Mucosa of descending colon (tissue), 3 donors: Measurements from ENCODE around the gene PSMA1. TPM values are rescaled to one million over a fixed set of nuclear protein-coding genes. Genes with fewer than 3 reads are reported as not detected.

ENCODE experiments used
- ATAC-seq: fragments of 200-7000 bp; cut with Tn5 transposase; one replicate; pipeline ENCODE4 v1.9.1; 2020; ENCODE audit warnings: mild to moderate bottlenecking, moderate library complexity
- DNase-seq, 3 donors: peaks; one replicate each; pipeline ENCODE4 v3.0.0-alpha.2; 2020
- H3K36me3 ChIP-seq: fragments of 200-600 bp; one replicate; pipeline ENCODE4 v1.8.0; 2021; ENCODE audit warnings: low read depth, mild to moderate bottlenecking
- H3K4me1 ChIP-seq: fragments of 200-600 bp; one replicate; pipeline ENCODE4 v1.8.0; 2021; ENCODE audit warnings: low read depth, mild to moderate bottlenecking
- H3K4me3 ChIP-seq: fragments of 200-600 bp; one replicate; pipeline ENCODE4 v1.8.0; 2021; ENCODE audit warnings: mild to moderate bottlenecking
- H3K9me3 ChIP-seq: fragments of 200-600 bp; one replicate; pipeline ENCODE4 v1.8.0; 2021; ENCODE audit warnings: mild to moderate bottlenecking
- CTCF ChIP-seq: fragments of 200-600 bp; IDR thresholded peaks from one replicate; pipeline ENCODE4 v1.8.0; 2022; ENCODE audit warnings: antibody characterized with exemption, mild to moderate bottlenecking
- intact Hi-C, 2 donors: fragments of 100-400 bp; cut with DNase I in 1 of 2; cut with micrococcal nuclease in 1 of 2; formaldehyde crosslinking; loops; one replicate each; pipeline versions ENCODE4 v1.11.0 to v1.11.1; 2022; cut with DNase I, micrococcal nuclease
- total RNA-seq, 3 donors: library from RNA; stranded (reverse); fragmentation: NEBNext Ultra II Directional in 2 of 3; extraction: Animal tissue kit (Norgen Biotek cat#: 25700) in 2 of 3; gene quantifications; one replicate each; pipeline versions ENCODE4 v1.2.1 to v1.2.4, GENCODE V29; 2021 to 2023
- donor health status: DM: no; HTN: no; CAD: no; lungs with moderate emphysema.
- donor health status: DM: no; HTN: no; CAD: no.
- donor health status: DM: no; HTN: yes; CAD: no.

PSMA1 gene
- total RNA-seq, 3 donors from 2014 or later: 94.3 to 116 (median 101) TPM

- DNase-seq (no peak), ATAC-seq (no peak)
- Histone ChIP-seq H3K9me3 (no peaks in the 10 kb centered on the region), H3K36me3 (no peaks in the 10 kb centered on the region), H3K4me3 (no peak overlapping the region), H3K4me1 (peaks cover 25% of the 10 kb centered on the region)
- no peak for TF ChIP-seq CTCF
- intact Hi-C loops: loop anchor here in 1 of 2 donors (10.0 kb wide), 1 partner anchor 98 kb away; the partner anchor contains the start of gene PDE3B
Observed at GRCh38 chr11:14546672-14547071, 26.5 kb upstream of the PSMA1 start.

GRCh38 chr11:14544611-14545010 lies 24.4 kb upstream of the PSMA1 start:
- no peak overlapping the region for H3K4me3 ChIP-seq
- no peaks in the 10 kb centered on the region for H3K36me3 ChIP-seq
- no peak for ATAC-seq
- TF ChIP-seq CTCF: no peak
- peaks cover 26% of the 10 kb centered on the region for H3K4me1 ChIP-seq
- no peak for DNase-seq
- H3K9me3 ChIP-seq: no peaks in the 10 kb centered on the region
- intact Hi-C loops: loop anchor here (5.0 to 10.0 kb wide), 2 partner anchors 100 to 103 kb away; partner anchors contain the start of gene PDE3B (in 1 of the 2)

- no peak for ATAC-seq
- Histone ChIP-seq H3K9me3 (no peaks in the 10 kb centered on the region), H3K4me1 (peaks cover 26% of the 10 kb centered on the region), H3K36me3 (no peaks in the 10 kb centered on the region), H3K4me3 (no peak overlapping the region)
- intact Hi-C loops: loop anchor here (5.0 to 10.0 kb wide), 2 partner anchors 102 to 104 kb away; partner anchors contain the start of gene PDE3B (in 1 of the 2)
- no peak for DNase-seq
- no peak for TF ChIP-seq CTCF
Observed at GRCh38 chr11:14543260-14543659, 23.1 kb upstream of the PSMA1 start.

GRCh38 chr11:14542324-14542723 lies 22.1 kb upstream of the PSMA1 start:
- Histone ChIP-seq H3K4me3 (no peak overlapping the region), H3K4me1 (peaks cover 26% of the 10 kb centered on the region), H3K9me3 (no peaks in the 10 kb centered on the region), H3K36me3 (no peaks in the 10 kb centered on the region)
- DNase-seq (peak in 1 of 3 donors; percentile 15), ATAC-seq (peak; percentile 86)
- TF ChIP-seq CTCF: no peak
- intact Hi-C loops: loop anchor here (5.0 to 10.0 kb wide), 2 partner anchors 102 to 105 kb away; partner anchors contain the start of gene PDE3B (in 1 of the 2)

- no peak overlapping the region for H3K4me3 ChIP-seq
- ATAC-seq (no peak), DNase-seq (peak in 2 of 3 donors; percentile 21 to 23)
- intact Hi-C loops: loop anchor here (5.0 to 10.0 kb wide), 2 partner anchors 103 to 106 kb away; partner anchors contain the start of gene PDE3B (in 1 of the 2)
- no peaks in the 10 kb centered on the region for H3K9me3 ChIP-seq
- no peaks in the 10 kb centered on the region for H3K36me3 ChIP-seq
- no peak for TF ChIP-seq CTCF
- H3K4me1 ChIP-seq: peaks cover 26% of the 10 kb centered on the region
Observed at GRCh38 chr11:14541192-14541947, 21.2 kb upstream of the PSMA1 start.
